Left lobe of liver (tissue), 2 donors: Measurements from ENCODE around the gene PSPN. TPM values are rescaled to one million over a fixed set of nuclear protein-coding genes. Genes with fewer than 3 reads are reported as not detected.

Experiments
- ATAC-seq: fragments of 200-7000 bp; cut with Tn5 transposase; one replicate; pipeline ENCODE4 v1.9.1; 2020; ENCODE audit warnings: mild to moderate bottlenecking, moderate library complexity
- DNase-seq: peaks from one replicate; pipeline ENCODE4 v3.0.0-alpha.2; 2020; ENCODE audit warnings: low spot score
- total RNA-seq: library from RNA; stranded (reverse); gene quantifications from one replicate; pipeline ENCODE4 v1.2.1, GENCODE V29; 2021
- donor health status: DM: no; HTN: no; CAD: no; lungs with moderate emphysema.
- donor health status: DM: no; HTN: yes; CAD: no.

The PSPN gene
- total RNA-seq, 1 donor from 2014 or later: 1.3 TPM

DNA sequence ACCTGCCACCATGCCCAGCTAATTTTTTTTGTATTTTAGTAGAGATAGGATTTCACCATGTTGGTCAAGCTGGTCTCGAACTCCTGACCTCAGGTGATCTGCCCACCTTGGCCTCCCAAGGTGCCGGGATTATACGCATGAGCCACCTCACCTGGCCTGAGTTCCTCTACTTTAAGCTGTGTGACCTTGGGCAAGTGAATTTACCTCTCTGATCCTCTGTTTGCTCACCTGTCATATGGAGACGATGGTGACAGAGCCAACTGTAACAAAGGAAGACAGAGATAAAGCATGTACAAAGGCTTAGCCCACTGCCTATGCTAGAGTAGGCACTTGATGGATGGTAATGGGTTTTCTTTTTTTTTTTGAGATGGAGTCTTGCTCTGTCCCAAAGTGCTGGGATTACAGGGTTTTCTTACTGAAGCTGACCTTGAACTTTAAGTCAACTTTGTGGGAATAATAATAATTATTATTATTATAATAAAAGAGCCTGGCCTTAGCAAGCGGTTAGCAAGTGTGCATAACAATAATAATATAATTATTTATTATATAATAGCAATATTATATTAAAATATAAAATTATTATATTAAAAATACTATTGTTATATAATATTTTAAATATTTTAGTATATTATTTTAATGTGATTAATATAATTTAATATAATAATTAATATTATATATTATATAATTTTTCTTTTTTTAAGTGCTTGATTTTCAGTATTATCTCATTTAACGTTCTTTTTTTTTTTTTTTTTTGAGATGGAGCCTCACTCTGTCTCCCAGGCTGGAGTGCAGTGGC, 41.0 kb downstream of the PSPN start:
- DNase-seq: no peak
- no peak for ATAC-seq

DNA sequence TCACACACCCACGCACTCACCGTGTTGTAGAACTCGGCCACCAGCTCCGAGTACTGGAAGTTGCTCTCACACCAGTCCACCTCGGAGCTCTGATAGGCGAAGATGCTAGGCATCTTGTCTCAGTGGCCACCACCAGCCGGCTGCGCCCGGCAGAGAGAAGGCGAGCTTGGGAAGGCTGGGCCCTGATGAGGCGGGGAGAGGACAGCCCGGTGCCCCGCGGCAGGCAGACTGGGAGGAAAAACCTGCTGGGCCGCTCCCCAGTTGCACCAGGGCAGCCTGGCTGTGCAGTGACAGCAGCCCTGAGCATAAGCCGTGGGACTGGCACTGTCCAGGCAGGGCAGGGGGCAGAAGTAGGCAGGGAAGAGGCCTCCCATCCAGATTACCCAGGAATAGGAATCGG, 42.3 kb downstream of the PSPN start, which contains the start of gene ACER1:
TSS of gene ACER1 (minus strand) at position 174 of the 400 bp plus-strand sequence. CDS start at position 113, 61 bp downstream.
- ATAC-seq (no peak), DNase-seq (no peak)

GRCh38 chr19:6326815-6327214, 48.9 kb downstream of the PSPN start:
- no peak for DNase-seq
- no peak for ATAC-seq

- DNase-seq: no peak
- ATAC-seq: no peak
Measured at GRCh38 chr19:6325614-6326013, 50.1 kb downstream of the PSPN start.

Other genes with a start within 250 kb of the PSPN start
- not detected for gene ACSBG2, start 240.3 kb downstream of the PSPN start, total RNA-seq
- gene MLLT1, start 96.0 kb downstream of the PSPN start, total RNA-seq: 21.8 TPM
- gene ACER1, start 42.3 kb downstream of the PSPN start, total RNA-seq: 0.88 TPM
- 63.0 TPM for gene CLPP, start 14.4 kb downstream of the PSPN start, total RNA-seq
- 83.9 TPM for gene ALKBH7, start 3.1 kb downstream of the PSPN start, total RNA-seq
- 18.7 TPM for gene GTF2F1, start 17.2 kb upstream of the PSPN start, total RNA-seq
- gene KHSRP, start 48.9 kb upstream of the PSPN start, total RNA-seq: 75.1 TPM
- 0.18 TPM for gene SLC25A41, start 57.8 kb upstream of the PSPN start, total RNA-seq
- gene SLC25A23, start 83.9 kb upstream of the PSPN start, total RNA-seq: 40.3 TPM
- 25.9 TPM for gene CRB3, start 88.3 kb upstream of the PSPN start, total RNA-seq
- 1.1 TPM for gene DENND1C, start 105.9 kb upstream of the PSPN start, total RNA-seq
- 0.70 TPM for gene TUBB4A, start 126.4 kb upstream of the PSPN start, total RNA-seq
- gene TNFSF9, start 155.1 kb upstream of the PSPN start, total RNA-seq: 0.13 TPM
- 0.25 TPM for gene CD70, start 215.2 kb upstream of the PSPN start, total RNA-seq